GM20431 (cell line): ENCODE data around the gene FBLN2.

Experiments
- in situ Hi-C: fragments of 300-500 bp; cut with MseI, MboI; formaldehyde crosslinking; loops from one replicate; pipeline ENCODE4 v1.15.0; 2020; ENCODE audit warnings: low sequenced_read_pairs; ENCODE audit not compliant: unreplicated experiment

FBLN2 gene

GRCh38 chr3:13616359-13616758 lies 67.4 kb downstream of the FBLN2 start:
- in situ Hi-C loops: no loop called here

GRCh38 chr3:13617097-13617738 lies 68.3 kb downstream of the FBLN2 start:
- in situ Hi-C loops: no loop called here

GRCh38 chr3:13617981-13618380 lies 69.1 kb downstream of the FBLN2 start:
- in situ Hi-C loops: no loop called here

- in situ Hi-C loops: no loop called here
Measured at GRCh38 chr3:13618836-13619235, 69.9 kb downstream of the FBLN2 start.

GRCh38 chr3:13619661-13620230 lies 70.8 kb downstream of the FBLN2 start:
- in situ Hi-C loops: no loop called here

GRCh38 chr3:13620281-13620680 lies 71.4 kb downstream of the FBLN2 start:
- in situ Hi-C loops: no loop called here

- in situ Hi-C loops: no loop called here
Measured at GRCh38 chr3:13620776-13621365, 71.9 kb downstream of the FBLN2 start.

GRCh38 chr3:13621381-13622221 lies 72.7 kb downstream of the FBLN2 start:
- in situ Hi-C loops: no loop called here

- in situ Hi-C loops: no loop called here
Measured at GRCh38 chr3:13622356-13622755, 73.4 kb downstream of the FBLN2 start.

GRCh38 chr3:13623101-13623654 lies 74.3 kb downstream of the FBLN2 start:
- in situ Hi-C loops: no loop called here

GRCh38 chr3:13624021-13624420 lies 75.1 kb downstream of the FBLN2 start:
- in situ Hi-C loops: no loop called here

GRCh38 chr3:13624671-13625125 lies 75.8 kb downstream of the FBLN2 start:
- in situ Hi-C loops: no loop called here

- in situ Hi-C loops: no loop called here
Measured at GRCh38 chr3:13626396-13626795, 77.5 kb downstream of the FBLN2 start.

- in situ Hi-C loops: no loop called here
Measured at GRCh38 chr3:13626915-13627460, 78.1 kb downstream of the FBLN2 start.

GRCh38 chr3:13627681-13628080 lies 78.8 kb downstream of the FBLN2 start:
- in situ Hi-C loops: no loop called here

GRCh38 chr3:13628432-13628831 lies 79.5 kb downstream of the FBLN2 start:
- in situ Hi-C loops: no loop called here

- in situ Hi-C loops: no loop called here
Measured at GRCh38 chr3:13628841-13629551, 80.1 kb downstream of the FBLN2 start.

- in situ Hi-C loops: no loop called here
Measured at GRCh38 chr3:13629644-13630043, 80.7 kb downstream of the FBLN2 start.

GRCh38 chr3:13631256-13631655 lies 82.3 kb downstream of the FBLN2 start:
- in situ Hi-C loops: no loop called here

GRCh38 chr3:13633176-13633575 lies 84.3 kb downstream of the FBLN2 start:
- in situ Hi-C loops: no loop called here
